Stimulated activated CD8-positive, alpha-beta memory T cell treated with anti-CD3 and anti-CD28 coated beads, Interleukin-7, amount 100 ng/mL, for 48 hours (primary cell): Measurements from ENCODE around the gene UMODL1.
A peak's percentile ranks its signal among the peaks of the same experiment; 100 is the strongest.
"Not testable (repeated sequence)": the region's sequence is repeated elsewhere in the genome, so short reads cannot be mapped to it uniquely, and the experiment has no call there.

ENCODE experiments used
- DNase-seq, 2 donors: peaks; one replicate each; pipeline ENCODE4 v3.0.0-alpha.2; 2020; ENCODE audit warnings: low read depth in 1 of 2; ENCODE audit errors: extremely low read depth in 1 of 2

The UMODL1 gene

DNA sequence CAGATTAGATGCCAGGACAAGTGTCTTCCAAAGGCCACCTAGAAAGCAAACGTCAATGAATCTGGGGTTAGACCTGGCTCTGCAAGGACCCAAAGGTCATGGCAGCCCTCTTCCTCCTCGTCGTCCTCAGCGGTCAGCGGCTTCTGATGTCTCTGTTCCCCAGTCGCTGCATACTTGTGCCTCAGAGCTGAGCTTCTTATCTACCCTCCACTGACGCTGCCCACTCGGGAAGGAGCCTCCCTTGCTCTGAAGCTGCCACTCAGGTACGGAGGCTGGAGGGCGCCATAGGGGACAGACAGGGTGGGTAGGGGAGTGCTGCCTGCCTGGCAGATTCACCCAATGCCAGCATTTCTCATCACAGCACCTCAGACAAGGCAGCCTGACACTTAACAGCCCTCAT, 11.4 kb upstream of the UMODL1 start:
- DNase-seq = no peak

DNA sequence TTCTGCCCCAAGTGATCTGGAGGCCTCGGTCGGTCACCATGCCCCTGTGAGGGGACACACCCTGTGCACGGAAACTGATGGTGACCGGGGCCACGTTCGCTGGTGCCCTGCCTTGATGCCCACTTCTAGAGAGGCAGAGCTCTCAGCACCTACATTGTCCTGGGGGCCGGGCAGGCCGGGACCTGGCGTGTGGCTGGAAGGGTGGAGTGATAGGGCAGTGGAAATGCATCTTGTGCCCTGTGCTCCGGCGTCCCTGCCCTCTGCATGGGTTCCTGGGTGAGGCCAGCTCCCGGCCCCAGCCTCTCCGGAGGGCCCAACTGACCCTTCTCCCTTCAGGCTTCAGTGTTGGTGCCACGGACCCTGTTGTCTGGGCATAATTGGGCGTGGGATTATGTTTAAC, 11.0 kb upstream of the UMODL1 start:
- DNase-seq = no peak

DNA sequence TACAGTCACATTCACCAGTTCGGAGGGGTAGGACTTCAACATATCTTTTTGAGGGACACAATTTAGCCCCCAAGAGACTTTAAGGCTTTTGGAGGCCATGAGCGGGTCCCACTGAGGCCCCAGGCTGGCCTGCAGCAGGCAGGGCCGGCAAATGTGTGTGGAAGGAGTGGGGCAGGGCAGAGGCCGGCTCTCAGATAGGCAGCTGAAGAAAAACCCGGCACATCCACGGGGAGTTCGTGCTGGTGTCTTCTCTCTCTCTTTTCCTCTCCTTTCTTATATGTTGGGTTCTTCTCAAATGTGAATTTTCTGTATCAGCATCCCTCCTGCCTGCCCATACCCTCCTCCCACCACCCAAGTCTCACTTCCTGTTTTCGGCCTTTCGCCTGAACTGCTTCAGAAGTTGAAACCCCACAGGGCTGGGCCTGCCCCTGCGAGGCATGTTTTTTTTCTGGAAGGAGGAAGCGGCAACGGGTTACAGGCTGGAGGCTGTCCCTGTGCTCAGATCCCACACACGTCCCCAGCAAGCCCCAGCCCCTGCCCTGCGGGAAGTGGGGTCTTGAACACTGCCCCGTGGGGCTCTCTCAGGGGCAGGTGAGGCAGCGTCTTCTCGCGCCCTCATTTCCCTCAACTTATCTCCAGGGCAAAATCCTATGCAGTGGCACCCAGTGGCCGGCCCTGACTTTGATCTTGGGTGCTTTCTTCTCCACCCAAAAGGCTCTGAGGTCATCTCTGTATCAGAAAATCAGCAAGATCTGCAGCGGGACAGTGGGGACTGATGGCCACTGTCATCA, 9.7 kb upstream of the UMODL1 start:
- peak in 1 of 2 donors; percentile 20 for DNase-seq

DNA sequence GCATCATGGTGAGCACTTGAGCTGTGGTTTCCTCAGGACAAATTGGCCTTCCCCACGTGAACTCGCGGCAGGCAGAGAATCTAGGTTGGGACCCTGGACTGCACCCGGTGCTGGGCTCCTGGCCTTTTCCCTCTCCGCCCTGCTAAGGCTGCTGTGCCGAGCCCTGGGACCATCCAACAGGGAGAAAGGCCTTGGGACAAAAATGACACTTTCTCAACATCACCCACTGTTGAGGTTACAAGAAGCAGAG, 9.2 kb upstream of the UMODL1 start:
- no peak for DNase-seq

DNA sequence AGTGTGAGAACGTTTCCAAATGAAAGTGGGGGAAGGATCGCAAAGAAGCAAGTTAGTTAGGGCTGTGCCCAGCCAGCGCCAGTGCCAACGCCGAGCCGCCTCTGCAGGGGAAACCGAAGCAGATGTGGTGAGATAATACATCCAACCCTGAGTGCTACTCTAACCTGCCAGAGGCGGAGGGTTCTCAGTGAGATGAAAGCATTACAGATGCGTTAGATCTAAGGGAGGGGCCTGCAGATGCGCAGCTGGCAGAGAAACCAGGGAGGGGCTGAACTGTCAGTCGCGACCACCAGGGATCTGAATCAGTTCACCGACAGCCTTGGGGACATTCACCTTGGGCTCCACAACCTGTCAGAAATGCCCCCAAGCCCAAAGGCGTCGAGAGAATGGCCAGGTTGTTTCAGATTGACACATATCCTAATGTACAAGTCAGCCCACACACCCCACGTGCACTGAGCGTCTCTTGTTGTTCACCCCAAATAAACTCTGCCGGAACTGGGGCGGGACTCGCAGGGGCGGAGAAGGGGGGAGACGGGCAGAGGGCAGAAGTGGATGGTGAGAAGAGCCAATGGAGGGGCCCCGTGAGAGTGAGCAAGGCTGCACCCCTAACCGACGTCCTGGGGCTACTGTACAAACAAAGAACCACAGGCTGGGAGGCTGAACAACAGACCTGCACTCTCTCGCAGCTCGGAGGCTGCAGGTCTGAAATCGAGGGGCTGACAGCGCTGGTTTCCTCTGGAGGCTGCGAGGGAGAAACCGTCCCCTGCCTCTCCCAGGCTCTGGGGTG, 8.7 kb upstream of the UMODL1 start:
- DNase-seq = peak; percentile 28 to 73

DNA sequence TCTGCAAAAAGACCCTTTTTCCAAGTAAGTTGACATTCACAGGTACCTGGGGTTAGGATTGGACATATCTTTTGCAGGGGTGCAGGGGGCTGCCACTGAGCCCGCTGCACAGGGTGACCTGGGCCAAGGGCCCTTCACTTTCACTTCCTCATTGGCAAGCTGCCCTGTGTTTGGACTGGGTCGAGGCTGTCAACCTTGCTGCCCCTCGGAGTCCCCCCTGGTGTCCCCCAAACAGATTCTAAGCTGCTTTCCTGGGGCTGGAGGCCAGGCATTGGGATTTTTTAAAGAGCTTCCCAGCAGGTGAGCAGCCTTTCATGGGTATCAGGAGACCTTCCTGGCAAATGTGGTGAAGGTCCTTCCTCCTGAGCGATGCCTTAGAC, 7.9 kb upstream of the UMODL1 start:
- DNase-seq = no peak

DNA sequence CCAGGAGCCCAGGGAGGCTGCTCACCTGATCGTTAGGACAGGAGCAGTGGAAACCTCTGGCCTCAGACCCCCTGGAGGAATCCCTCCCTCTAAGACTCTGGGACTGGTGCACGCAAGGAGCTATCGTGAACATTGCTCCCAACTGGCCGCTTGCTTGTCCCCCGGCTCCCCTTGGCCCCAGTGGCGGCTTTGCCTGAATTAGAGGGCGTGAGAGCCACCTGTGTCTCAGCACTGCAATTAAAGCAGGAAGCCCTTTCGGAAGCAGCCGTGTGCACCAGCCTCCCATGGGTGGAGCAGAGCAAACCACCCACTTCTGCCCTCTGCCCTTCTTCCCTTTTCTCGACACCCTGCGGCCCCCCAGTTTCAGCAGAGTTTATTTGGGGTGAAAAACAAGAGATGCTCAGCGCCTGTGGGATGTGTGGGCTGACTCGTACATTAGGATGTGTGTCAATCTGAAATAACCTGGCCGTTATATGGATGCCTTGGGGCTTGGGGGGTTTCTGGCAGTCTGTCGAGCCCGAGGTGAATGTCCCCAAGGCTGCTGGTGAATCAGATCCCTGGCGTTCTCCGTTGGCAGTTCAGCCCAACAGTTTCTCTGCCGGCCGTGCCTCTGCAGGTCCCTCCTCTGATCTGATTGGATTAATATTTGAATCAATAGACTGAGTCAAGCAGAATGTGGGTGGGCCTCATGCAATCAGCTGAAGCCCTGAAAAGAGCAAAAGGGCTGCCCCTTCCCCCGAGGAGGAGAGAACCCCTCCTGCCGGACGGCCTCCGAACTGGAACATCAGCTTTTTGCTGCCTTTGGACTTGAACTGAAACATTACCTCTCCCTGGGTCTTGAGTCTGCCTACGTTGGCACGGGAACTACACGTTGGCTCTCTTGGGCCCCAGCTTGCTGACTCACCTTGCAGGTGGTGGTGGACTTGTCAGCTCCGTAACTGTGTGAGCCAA, 7.3 kb upstream of the UMODL1 start:
- DNase-seq = peak in 1 of 2 donors; percentile 57

DNA sequence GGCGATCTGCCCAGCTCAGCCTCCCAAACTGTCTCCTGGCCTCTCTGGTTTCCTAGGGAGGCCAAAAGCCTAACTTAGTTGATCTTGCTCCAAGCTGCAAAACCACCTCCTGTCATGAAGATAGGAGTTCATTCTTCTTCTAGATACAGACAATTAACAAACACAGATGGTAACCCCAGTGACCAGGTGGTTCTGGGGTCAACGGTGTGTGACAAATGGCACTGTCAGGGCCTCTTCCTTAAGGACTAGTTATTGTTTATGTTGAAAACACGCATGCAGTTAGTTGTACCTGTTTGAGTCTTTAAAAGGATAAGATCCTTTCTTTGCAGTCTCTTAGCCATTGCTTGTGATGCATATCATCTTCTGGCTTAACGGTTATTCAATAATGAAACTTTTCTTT, 4.6 kb upstream of the UMODL1 start:
- no peak for DNase-seq

DNA sequence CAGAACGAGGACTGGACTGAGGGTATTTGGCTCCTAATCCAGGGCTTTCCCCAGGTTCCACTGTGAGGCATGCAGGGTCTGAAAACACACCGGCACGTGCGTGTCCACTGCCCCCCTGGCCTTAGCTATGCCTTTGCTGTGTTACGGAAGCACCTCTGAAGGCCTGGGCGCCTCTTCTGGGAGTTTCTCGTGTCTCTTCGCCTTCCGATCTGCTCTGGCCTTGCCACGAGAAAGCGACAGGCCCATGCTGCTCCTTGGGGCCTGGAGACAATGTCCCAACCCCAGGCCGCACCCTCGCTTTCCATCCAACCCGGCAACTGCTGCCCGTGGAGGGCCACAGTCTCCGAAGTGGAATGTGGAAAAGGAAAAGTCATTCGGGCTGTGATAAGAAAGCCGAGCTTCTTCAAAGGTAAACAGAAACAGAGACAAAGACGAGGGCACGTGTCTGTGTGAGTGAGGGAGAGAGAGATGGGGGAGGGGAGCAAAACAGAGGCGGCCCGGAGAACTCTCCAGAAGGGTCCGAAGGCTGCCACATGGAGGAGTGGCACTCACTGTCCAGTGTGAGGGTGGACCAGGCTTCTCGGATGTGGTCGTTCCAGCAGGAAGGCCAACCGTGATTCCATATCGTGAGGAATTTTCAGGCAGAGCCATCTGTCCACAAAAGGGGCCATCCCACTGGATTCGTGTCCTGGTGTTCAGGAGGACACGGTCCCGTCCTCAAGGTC, 3.4 kb upstream of the UMODL1 start:
- DNase-seq = no peak

DNA sequence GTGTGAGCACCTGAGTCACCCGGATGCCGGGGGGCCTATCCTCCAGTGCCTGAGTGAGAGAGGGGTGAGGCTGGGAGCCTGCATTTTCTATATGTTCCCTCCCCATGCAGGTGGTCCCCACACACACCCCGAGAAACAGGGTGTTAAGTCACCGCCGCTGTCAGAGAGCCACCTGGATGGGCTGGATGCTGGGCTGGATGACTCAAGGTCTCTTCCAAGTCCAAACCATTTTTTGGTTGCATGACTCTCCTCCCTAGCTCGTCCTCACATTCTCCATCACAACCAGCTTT, 2.9 kb upstream of the UMODL1 start:
- no peak for DNase-seq

DNA sequence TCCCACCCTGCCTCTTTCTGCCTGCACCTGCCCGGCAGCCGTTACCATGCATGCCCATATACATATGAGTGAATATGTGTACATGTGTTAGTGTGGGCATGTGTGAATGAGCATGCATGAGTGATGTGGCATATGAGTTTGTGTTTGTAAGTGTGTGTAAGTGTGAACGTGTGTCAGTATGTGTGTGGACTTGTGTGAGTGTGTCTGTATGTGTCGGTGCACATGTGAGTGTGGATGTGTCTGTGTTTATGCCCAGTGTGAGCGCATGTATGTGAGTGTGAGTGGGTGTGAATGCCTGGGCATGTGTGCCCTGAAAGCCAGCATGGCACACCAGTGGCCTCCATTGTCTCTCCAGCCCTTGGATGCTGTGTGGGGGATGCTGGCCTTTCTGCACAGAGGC, 2.5 kb upstream of the UMODL1 start:
- DNase-seq = no peak

DNA sequence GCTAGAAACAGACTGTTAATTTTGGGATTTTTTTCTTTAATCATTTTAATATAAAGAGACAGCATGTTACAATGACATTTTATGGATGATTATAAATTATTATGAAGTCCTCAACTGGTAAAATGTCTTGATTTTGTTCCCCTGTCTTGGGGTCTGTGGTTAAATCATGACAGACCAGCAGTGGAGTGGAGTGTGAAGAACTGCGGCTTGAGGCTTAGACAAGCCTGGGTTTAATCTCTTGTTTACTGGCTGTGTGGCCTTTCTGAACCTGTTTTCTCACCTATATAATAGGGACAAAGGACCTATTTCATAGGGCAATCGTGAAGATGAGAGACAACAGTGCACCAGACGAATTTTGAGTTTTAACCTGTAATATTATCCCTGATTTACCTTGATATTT, 1.8 kb upstream of the UMODL1 start:
- no peak for DNase-seq

DNA sequence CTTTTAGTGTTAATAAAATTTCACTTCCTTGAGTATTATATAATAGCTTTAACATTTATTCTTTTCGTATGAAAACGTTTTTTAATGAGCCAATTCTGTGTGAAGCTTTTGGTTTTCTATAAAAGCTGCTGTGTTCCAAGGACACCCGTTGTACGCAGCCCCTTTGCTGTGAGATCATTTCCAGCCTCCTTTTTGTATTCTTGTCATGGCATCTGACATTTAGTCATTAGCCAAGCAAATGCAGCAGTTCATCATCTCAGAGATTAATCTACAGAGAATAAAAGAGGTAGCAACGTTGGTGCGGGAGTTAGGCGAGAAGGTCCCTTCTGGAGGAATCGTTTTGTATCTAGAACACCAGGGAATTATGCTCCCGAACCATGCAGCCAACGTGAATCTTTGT, 1.3 kb upstream of the UMODL1 start:
- DNase-seq = no peak

DNA sequence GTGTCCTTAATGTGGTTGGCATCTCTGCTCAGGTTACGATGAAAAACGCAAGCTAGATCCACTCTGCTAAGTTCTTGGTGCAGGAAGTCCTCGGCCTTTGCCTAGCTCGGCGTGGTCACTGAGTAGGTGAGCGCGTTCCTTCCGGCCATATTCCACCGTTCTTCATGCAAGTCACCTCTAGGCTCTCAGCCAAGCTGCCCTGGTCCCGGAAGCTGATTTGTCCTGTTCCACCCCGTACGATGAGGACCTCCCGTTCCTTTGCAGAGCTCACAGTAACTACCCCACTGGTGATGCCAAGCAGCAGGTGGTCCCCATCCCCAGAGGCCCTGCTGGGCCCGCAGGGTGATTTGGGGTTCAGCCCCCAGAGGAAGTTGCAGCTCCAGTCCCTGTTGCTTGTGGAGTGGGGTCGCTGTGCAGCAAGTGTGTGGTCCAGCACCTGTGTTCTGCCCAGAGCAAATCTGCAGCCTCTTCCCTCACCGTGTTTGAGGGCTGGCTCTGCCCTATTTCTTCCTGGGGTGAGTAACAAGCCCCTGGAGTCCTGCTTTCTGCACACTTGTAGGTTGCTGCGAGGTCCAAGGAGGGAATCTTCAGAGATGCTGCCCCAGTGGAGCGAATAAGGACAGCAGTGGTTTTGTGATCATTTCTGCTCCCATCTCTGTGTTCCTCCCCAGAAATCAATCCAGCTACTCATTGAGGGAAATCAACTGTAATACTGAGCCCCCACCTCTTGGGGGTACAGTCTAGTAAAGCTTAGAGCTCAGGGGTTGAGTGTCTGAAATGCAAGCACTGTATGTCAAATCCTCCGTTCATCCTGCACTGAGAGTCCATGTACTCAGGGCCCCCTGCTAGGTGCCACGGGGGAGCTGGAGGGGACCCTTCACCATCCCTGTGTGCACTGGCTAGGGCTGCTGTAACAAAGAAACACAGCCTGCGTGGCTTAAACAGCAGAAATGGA, 2.3 kb downstream of the UMODL1 start:
- DNase-seq = no peak

DNA sequence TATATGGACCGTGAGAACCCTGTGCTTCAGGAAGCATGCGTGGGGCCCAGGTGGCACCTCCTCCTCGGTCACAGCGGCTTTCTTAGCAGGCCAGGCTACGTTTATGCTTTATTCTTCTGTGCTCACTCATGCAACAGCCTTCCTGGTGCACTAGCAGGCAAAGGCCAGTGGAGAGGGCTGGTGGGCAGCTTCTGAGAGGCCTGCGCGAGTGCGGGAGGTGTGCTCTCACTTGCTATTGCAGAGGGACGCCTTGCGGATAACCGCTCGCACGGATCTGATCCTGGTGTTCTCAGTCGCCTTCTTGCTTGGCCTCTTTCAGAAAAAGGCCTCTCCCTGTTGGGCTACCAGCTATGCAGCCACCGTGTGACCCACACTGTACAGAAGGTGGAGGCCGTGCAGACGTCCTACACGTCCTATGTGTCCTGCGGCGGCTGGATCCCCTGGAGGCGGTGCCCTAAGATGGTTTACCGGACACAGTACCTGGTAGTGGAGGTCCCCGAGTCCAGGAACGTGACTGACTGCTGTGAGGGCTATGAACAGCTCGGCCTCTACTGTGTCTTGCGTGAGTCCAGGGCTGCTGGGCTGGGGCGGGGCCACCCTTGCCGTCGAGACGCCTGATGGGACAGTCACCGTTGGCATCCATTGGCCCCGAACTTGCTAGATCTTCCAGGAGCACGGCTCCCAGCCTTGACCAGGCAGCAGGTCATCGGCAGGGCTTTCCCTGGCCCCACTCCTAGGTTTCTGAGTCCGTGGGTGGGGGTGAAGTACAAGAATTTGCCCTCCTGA, 4.8 kb downstream of the UMODL1 start:
- no peak for DNase-seq

DNA sequence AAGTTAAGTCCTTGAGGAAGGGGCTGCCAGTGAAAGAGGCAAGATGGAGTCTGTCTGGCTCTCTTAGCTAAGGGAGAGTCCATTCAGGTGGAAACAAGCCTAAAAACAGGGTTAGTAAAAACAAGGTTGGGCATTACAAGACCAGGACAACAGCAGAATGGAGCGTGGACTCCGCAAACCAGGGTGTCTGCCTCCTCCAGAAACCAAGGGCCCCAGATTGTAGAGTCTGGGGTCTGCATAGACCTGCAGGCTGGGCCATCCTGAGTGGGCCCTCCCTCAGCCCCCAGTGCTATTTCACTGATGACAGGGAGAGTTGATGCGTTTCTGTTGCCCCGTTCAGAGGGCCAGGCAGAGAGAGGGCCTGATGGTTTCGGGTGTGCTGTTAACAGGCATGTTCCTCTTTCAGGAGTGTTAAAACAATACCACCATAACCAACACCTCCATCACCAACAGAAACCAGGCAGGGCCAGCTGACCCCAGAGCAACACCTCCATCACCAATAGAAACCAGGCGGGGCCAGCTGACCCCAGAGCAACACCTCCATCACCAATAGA, 6.6 kb downstream of the UMODL1 start:
- DNase-seq = not testable (repeated sequence)

DNA sequence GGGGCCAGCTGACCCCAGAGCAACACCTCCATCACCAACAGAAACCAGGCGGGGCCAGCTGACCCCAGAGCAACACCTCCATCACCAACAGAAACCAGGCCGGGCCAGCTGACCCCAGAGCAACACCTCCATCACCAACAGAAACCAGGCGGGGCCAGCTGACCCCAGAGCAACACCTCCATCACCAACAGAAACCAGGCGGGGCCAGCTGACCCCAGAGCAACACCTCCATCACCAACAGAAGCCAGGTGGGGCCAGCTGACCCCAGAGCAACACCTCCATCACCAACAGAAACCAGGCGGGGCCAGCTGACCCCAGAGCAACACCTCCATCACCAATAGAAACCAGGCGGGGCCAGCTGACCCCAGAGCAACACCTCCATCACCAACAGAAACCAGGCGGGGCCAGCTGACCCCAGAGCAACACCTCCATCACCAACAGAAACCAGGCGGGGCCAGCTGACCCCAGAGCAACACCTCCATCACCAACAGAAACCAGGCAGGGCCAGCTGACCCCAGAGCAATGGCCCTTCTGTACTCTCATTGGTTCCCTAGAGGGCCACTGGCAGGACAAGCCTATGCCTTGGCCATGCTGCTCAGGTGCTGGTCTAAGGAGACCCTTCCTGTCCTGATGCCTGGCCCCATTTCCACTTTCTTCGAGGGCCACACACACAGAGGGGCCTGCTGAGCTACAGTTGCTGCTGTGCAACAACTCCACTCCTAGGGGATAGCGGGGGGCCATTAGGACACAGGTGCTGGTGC, 7.3 kb downstream of the UMODL1 start:
- DNase-seq = not testable (repeated sequence)
